NT2/D1 (cell line): ENCODE data around the gene KLHDC8B.

Experiments used
- DNase-seq: peaks from one replicate; pipeline ENCODE4 v3.0.0-alpha.2; 2011; ENCODE audit warnings: low read depth, low spot score
- H3K27me3 ChIP-seq: 2 replicates; pipeline ENCODE4 v1.6.0; 2011; ENCODE audit warnings: mild to moderate bottlenecking; ENCODE audit not compliant: insufficient read length, insufficient read depth
- H3K36me3 ChIP-seq: 2 replicates; pipeline ENCODE4 v1.6.1; 2011; ENCODE audit warnings: mild to moderate bottlenecking, low read length, mixed read lengths; ENCODE audit not compliant: insufficient read depth, insufficient read length
- H3K4me1 ChIP-seq: 2 replicates; pipeline ENCODE4 v1.5.1; 2011; ENCODE audit not compliant: insufficient read depth, insufficient read length
- H3K4me3 ChIP-seq: 2 replicates; pipeline ENCODE4 v1.5.1; 2011; ENCODE audit warnings: low read depth; ENCODE audit not compliant: insufficient read length
- H3K9ac ChIP-seq: 2 replicates; pipeline ENCODE4 v1.6.0; 2011; ENCODE audit warnings: low read depth; ENCODE audit not compliant: insufficient read length
- H3K9me3 ChIP-seq: 2 replicates; pipeline ENCODE4 v1.5.1; 2011; ENCODE audit warnings: mild to moderate bottlenecking, low read length; ENCODE audit not compliant: insufficient read depth
- SUZ12 ChIP-seq: IDR thresholded peaks from 2 replicates; pipeline ENCODE4 v1.6.1; 2011; ENCODE audit not compliant: insufficient read length, insufficient read depth; ENCODE audit errors: extremely low read depth
- YY1 ChIP-seq: IDR thresholded peaks from 2 replicates; pipeline ENCODE4 v1.6.1; 2011; ENCODE audit not compliant: insufficient read length, insufficient read depth
- ZNF274 ChIP-seq: IDR thresholded peaks from 2 replicates; pipeline ENCODE4 v1.6.1; 2011; ENCODE audit warnings: mild to moderate bottlenecking, low read depth, low read length

The KLHDC8B gene

DNA sequence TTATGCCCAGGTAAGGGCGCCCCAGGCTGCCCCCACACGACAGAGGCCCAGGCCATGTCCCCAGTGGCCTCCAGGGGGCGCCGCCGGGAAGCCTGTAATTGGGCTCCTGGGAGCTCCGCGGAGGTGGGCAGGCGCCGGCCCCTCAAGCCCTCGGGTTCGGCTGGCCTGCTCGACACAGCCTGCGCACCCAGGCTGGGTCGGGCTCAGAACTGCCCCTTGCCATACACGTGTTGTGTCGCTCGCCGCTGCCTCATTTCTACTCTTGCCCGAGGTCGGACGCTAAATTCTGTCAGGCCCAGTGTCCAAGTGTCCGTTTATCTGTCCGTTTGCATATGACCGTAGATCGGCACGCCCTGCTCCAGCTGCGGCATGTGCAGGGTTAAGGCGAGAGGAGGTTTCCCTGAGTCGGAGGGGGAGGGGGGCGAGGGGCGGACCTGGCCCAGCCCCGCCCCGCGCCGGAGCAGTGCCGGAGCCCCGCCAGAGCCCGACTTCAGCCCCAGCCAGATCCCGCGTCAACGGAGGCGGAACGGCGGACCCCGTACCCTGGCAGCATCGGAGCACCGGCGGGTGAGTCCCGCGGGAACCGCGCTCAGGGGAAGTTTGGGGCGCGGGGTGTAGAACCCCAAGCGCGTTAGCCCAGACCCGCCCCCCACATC lies at the start of gene KLHDC8B:
Gene KLHDC8B (plus strand): TSS at position 480 of the 656 bp plus-strand sequence. CDS start 1,172 bp downstream, outside the sequence.
- peaks cover 28% of the 10 kb centered on the region for H3K36me3 ChIP-seq
- no peak for TF ChIP-seq SUZ12
- no peak for TF ChIP-seq ZNF274
- TF ChIP-seq YY1: no peak
- peaks cover 25% of the 10 kb centered on the region for H3K4me1 ChIP-seq
- no peaks in the 10 kb centered on the region for H3K27me3 ChIP-seq
- H3K9me3 ChIP-seq: no peaks in the 10 kb centered on the region
- DNase-seq: peak; percentile 84
- H3K9ac ChIP-seq: peak within 1 kb of the TSS; percentile 91
- peak within 1 kb of the TSS; percentile 77 for H3K4me3 ChIP-seq

DNA sequence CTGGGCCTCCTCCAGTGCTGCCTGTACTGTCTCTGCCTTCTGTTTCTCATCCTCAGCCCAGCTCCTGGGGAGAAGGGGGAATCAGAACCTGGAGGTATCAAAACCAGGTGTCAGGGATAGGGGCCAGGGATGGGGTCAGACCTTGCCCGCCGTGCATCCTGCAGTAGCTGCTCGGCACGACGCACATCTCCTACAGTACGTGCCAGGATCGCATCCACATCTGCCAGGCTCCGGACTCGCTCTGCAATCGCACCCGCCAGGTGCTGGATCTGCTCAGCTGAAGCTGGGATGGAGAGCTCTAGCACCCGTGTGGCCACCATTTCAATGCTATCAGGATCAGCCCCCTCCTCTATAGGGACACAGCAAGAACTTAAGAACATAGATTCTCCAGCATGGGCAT lies 49.4 kb upstream of the KLHDC8B start:
- H3K4me1 ChIP-seq: peaks cover 2% of the 10 kb centered on the region
- peaks cover 89% of the 10 kb centered on the region for H3K36me3 ChIP-seq
- peak overlapping the region; percentile 17 for H3K9ac ChIP-seq

DNA sequence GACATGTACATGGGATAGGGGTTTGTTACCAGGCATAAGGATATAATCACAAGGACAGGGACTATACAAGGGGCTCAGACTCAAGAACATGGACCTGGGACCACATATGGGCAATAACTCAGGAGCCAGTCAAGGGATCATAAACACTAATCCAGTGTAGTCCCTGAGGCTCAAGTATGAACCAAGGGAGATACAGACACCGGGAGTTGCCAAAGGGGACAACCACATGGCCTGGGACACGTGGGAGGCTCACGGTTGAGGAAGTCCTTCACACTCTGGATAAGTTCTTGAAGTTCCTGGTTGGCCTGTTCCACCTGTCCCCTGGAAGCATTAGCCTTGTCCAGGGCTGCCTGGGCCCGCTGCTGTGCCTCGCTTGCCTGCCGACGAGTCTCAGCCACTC lies 48.9 kb upstream of the KLHDC8B start:
- H3K27me3 ChIP-seq: no peaks in the 10 kb centered on the region
- no peak for TF ChIP-seq SUZ12
- TF ChIP-seq ZNF274: no peak
- TF ChIP-seq YY1: no peak

More for the DNA sequence above, 49.4 kb upstream of the KLHDC8B start:
- DNase-seq: no peak
- no peaks in the 10 kb centered on the region for H3K27me3 ChIP-seq
- no peak for TF ChIP-seq ZNF274
- no peak for TF ChIP-seq SUZ12
- no peak for TF ChIP-seq YY1
- H3K4me3 ChIP-seq: no peak overlapping the region
- H3K9me3 ChIP-seq: no peaks in the 10 kb centered on the region

DNA sequence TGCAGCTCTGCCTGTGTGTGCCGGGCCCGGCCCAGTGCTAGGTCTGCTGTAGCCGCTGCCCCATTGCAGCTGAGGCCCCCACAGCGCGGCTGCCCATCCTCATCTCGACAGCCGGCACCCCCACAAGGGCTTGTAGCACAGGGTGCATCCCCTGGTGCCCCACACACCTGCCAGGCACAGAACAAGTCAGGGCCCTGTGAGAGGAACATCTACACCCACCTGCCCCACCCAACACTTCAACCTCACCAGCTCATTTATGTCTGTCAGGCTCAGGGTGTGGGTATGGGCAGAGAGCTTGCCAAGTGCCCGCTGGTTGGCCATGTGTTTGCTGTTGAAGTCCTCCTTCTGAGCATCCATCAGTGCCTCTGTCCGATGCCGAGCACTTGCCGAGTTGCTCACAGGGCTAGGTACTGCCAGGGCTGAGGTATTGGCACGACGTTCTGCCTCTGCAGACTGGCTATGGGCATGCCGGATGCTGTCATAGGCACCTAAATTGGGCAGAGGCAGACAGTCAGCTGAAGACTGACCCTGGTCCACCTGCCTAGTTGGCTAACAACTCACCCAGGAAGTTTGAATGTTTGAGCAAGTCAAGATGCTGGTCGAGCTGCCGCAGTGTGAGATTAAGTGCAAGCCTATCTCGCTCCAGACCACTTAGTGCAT lies 48.4 kb upstream of the KLHDC8B start:
- TF ChIP-seq SUZ12: no peak
- TF ChIP-seq ZNF274: no peak
- TF ChIP-seq YY1: no peak
- DNase-seq: no peak
- no peaks in the 10 kb centered on the region for H3K9me3 ChIP-seq
- H3K4me1 ChIP-seq: peaks cover 2% of the 10 kb centered on the region
- no peaks in the 10 kb centered on the region for H3K27me3 ChIP-seq
- H3K36me3 ChIP-seq: peaks cover 84% of the 10 kb centered on the region
- no peak overlapping the region for H3K9ac ChIP-seq
- no peak overlapping the region for H3K4me3 ChIP-seq

More for the DNA sequence above, 48.9 kb upstream of the KLHDC8B start:
- H3K9ac ChIP-seq: peak overlapping the region; percentile 17
- no peak for DNase-seq
- no peak overlapping the region for H3K4me3 ChIP-seq
- no peaks in the 10 kb centered on the region for H3K9me3 ChIP-seq
- H3K4me1 ChIP-seq: peaks cover 2% of the 10 kb centered on the region
- H3K36me3 ChIP-seq: peaks cover 88% of the 10 kb centered on the region

DNA sequence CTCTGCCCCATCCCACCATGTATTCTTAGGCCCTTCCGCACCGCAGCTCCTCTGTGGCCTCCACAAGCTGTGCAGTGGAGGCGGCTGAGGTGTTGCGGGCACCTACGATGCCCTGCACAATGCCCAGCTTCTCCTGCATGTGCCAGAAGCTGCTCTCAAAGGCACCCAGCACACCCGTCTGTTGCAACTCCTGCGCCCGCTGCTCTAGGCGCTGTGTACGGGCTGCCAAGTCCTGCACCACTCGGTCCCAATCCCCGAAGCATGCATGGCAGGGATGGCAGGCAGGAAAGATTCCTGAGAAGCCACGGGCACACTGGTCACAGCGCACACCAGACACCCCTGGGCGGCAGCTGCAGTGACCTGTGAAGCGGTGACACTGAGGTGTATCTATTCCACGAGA lies 47.7 kb upstream of the KLHDC8B start:
- H3K36me3 ChIP-seq: peaks cover 84% of the 10 kb centered on the region
- DNase-seq: no peak
- H3K27me3 ChIP-seq: no peaks in the 10 kb centered on the region
- TF ChIP-seq YY1 (no peak), ZNF274 (no peak), SUZ12 (no peak)
- H3K4me3 ChIP-seq: no peak overlapping the region
- peaks cover 2% of the 10 kb centered on the region for H3K4me1 ChIP-seq
- no peak overlapping the region for H3K9ac ChIP-seq
- no peaks in the 10 kb centered on the region for H3K9me3 ChIP-seq

DNA sequence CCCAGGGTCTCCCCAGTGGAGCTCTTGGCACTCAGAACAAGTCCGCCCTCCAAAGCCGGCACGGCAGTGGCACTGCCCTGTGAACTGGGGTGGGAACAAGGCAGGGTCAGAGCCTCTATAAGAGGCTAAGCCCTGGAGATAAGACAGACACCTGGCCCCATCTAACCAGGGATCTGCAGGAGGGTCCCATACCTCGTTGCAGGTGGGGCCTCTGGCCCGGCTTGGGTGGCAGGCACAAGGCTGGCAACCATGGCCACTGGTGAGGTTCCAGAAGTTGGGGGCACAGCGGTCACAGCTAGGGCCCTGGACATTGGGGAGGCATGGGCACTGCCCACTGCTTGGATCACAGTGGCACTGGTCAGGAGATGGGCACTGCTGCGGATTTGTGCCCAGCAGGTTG lies 47.2 kb upstream of the KLHDC8B start:
- Histone ChIP-seq H3K9me3 (no peaks in the 10 kb centered on the region), H3K4me1 (peaks cover 2% of the 10 kb centered on the region), H3K27me3 (no peaks in the 10 kb centered on the region), H3K4me3 (no peak overlapping the region), H3K9ac (no peak overlapping the region), H3K36me3 (peaks cover 84% of the 10 kb centered on the region)
- DNase-seq: no peak
- TF ChIP-seq YY1 (no peak), SUZ12 (no peak), ZNF274 (no peak)

DNA sequence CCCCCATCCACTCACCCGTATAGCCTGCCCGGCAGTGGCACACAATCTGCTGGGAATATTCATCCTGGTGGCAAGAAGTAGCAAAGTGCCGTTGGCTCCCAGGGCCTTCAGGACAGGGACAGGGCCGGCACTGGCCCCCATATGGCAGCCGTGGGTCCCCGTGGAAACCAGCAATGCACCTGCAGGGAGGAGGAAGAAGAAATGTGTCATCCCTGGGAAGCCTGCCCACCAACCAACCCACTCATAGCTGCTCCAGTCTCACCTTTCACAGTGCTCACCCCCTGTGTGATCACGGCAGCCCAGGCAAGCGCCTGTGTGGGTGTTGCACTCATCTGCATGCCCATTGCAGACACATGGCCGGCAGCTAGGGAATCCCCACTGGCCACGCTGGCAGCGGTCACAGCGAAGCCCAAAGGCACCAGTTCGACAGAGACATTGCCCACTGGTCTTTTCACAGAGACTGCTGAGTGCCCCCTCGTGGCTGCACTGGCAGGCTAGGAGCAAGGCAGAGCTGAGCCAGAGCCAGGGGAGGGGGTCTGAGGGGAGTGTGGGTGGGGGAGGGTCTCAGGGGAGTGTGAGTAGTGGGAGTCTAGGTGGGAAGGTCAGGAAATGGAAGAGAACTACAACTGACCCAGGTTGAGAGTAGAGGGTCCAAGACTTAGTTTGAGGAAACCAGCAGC lies 46.3 kb upstream of the KLHDC8B start:
- H3K27me3 ChIP-seq: no peaks in the 10 kb centered on the region
- no peak for TF ChIP-seq SUZ12
- TF ChIP-seq YY1: no peak
- no peak for TF ChIP-seq ZNF274
- no peaks in the 10 kb centered on the region for H3K4me1 ChIP-seq
- no peak for DNase-seq
- H3K9ac ChIP-seq: no peak overlapping the region
- no peak overlapping the region for H3K4me3 ChIP-seq
- no peaks in the 10 kb centered on the region for H3K9me3 ChIP-seq
- H3K36me3 ChIP-seq: peaks cover 86% of the 10 kb centered on the region
